KMS-11 (cell line): ENCODE results near the gene HSF5.
"Not testable (repeated sequence)": the region's sequence is repeated elsewhere in the genome, so short reads cannot be mapped to it uniquely, and the experiment has no call there.

Source experiments
- H2AFZ ChIP-seq: fragments of 200-600 bp; sonication (generic); 2 replicates; pipeline ENCODE4 v1.6.1; 2016; ENCODE audit warnings: antibody characterized with exemption, mixed run types, low read depth
- H3K27ac ChIP-seq: fragments of 200-600 bp; sonication (generic); 2 replicates; pipeline ENCODE4 v1.6.1; 2016; ENCODE audit warnings: mild to moderate bottlenecking, mixed run types
- H3K27me3 ChIP-seq: fragments of 200-600 bp; sonication (generic); 2 replicates; pipeline ENCODE4 v1.6.1; 2017; ENCODE audit warnings: mild to moderate bottlenecking, low read depth, mixed run types, moderate library complexity; ENCODE audit not compliant: insufficient read depth
- H3K36me3 ChIP-seq: fragments of 200-600 bp; sonication (generic); 2 replicates; pipeline ENCODE4 v1.6.1; 2017; ENCODE audit warnings: mild to moderate bottlenecking, mixed run types; ENCODE audit not compliant: insufficient read depth
- H3K4me1 ChIP-seq: fragments of 200-600 bp; sonication (generic); 2 replicates; pipeline ENCODE4 v1.6.1; 2016; ENCODE audit warnings: mild to moderate bottlenecking, low read depth, mixed run types; ENCODE audit not compliant: poor library complexity, severe bottlenecking
- H3K4me2 ChIP-seq: fragments of 200-600 bp; sonication (generic); 2 replicates; pipeline ENCODE4 v1.7.0; 2016; ENCODE audit warnings: mild to moderate bottlenecking, mixed run types
- H3K4me3 ChIP-seq: fragments of 200-600 bp; sonication (generic); IDR thresholded peaks from 2 replicates; pipeline ENCODE4 v1.6.1; 2017; ENCODE audit warnings: low read depth, low read length, mixed read lengths; ENCODE audit not compliant: insufficient read depth
- H3K79me2 ChIP-seq: fragments of 200-600 bp; sonication (generic); 2 replicates; pipeline ENCODE4 v1.6.1; 2016; ENCODE audit warnings: low read depth, mixed run types; ENCODE audit not compliant: insufficient read depth
- H3K9ac ChIP-seq: fragments of 200-600 bp; sonication (generic); 2 replicates; pipeline ENCODE4 v1.6.1; 2016; ENCODE audit warnings: mild to moderate bottlenecking, mixed run types
- H4K20me1 ChIP-seq: fragments of 200-600 bp; sonication (generic); 2 replicates; pipeline ENCODE4 v1.6.1; 2016; ENCODE audit warnings: mild to moderate bottlenecking, mixed run types; ENCODE audit not compliant: insufficient read depth
- CTCF ChIP-seq: fragments of 200-600 bp; sonication (generic); conservative IDR thresholded peaks from 2 replicates; pipeline ENCODE4 v1.6.1; 2017; ENCODE audit warnings: low read depth, mild to moderate bottlenecking, antibody characterized with exemption, low read length, moderate library complexity, mixed read lengths

Gene HSF5

GRCh38 chr17:58488428-58488890 is 251 bp upstream of the HSF5 start:
- Histone ChIP-seq H3K4me1 (no peaks in the 10 kb centered on the region), H3K27me3 (no peaks in the 10 kb centered on the region), H3K4me2 (no peak overlapping the region), H3K4me3 (no peak overlapping the region), H3K36me3 (no peaks in the 10 kb centered on the region; the same call in 1 of the 2 replicates), H3K9ac (no peak overlapping the region), H4K20me1 (no peaks in the 10 kb centered on the region), H3K79me2 (no peaks in the 10 kb centered on the region), H2AFZ (no peak overlapping the region), H3K27ac (no peak overlapping the region)
- TF ChIP-seq CTCF = no peak

GRCh38 chr17:58484600-58484999 is 3.6 kb downstream of the HSF5 start:
- Histone ChIP-seq H3K4me2 (no peak overlapping the region), H3K27me3 (no peaks in the 10 kb centered on the region), H3K27ac (no peak overlapping the region), H3K9ac (no peak overlapping the region), H3K4me1 (no peaks in the 10 kb centered on the region), H3K79me2 (no peaks in the 10 kb centered on the region), H2AFZ (no peak overlapping the region), H3K4me3 (no peak overlapping the region), H3K36me3 (no peaks in the 10 kb centered on the region), H4K20me1 (no peaks in the 10 kb centered on the region)
- no peak for TF ChIP-seq CTCF

GRCh38 chr17:58481798-58482197 is 6.4 kb downstream of the HSF5 start:
- H4K20me1 ChIP-seq, H3K36me3 ChIP-seq, H2AFZ ChIP-seq, H3K4me2 ChIP-seq, H3K9ac ChIP-seq, H3K27ac ChIP-seq, H3K79me2 ChIP-seq, H3K27me3 ChIP-seq, H3K4me3 ChIP-seq, H3K4me1 ChIP-seq: not testable (repeated sequence)

GRCh38 chr17:58480090-58480489 is 8.1 kb downstream of the HSF5 start:
- Histone ChIP-seq H3K79me2 (no peaks in the 10 kb centered on the region), H3K4me1 (no peaks in the 10 kb centered on the region), H3K27ac (no peak overlapping the region), H3K9ac (no peak overlapping the region), H2AFZ (no peak overlapping the region), H3K4me3 (no peak overlapping the region), H4K20me1 (no peaks in the 10 kb centered on the region), H3K36me3 (no peaks in the 10 kb centered on the region), H3K4me2 (no peak overlapping the region), H3K27me3 (no peaks in the 10 kb centered on the region)
- TF ChIP-seq CTCF = no peak

GRCh38 chr17:58476812-58477211 is 11.4 kb downstream of the HSF5 start:
- Histone ChIP-seq H3K9ac (no peak overlapping the region), H3K4me1 (no peaks in the 10 kb centered on the region)

More at GRCh38 chr17:58476812-58477211, 11.4 kb downstream of the HSF5 start:
- Histone ChIP-seq H2AFZ (no peak overlapping the region), H4K20me1 (no peaks in the 10 kb centered on the region), H3K27ac (no peak overlapping the region), H3K27me3 (no peaks in the 10 kb centered on the region), H3K4me3 (no peak overlapping the region), H3K36me3 (no peaks in the 10 kb centered on the region), H3K4me2 (no peak overlapping the region), H3K79me2 (no peaks in the 10 kb centered on the region)
- TF ChIP-seq CTCF = no peak
